WTC11 (cell line): ENCODE results near the gene NOP14. TPM values are rescaled to one million over a fixed set of nuclear protein-coding genes. Genes with fewer than 3 reads are reported as not detected.

Experiments
- ATAC-seq: fragments of 200-7000 bp; cut with Tn5 transposase; 2 replicates; pipeline ENCODE4 v1.10.0; 2021; ENCODE audit warnings: mild to moderate bottlenecking, moderate library complexity
- CTCF ChIA-PET: fragments of 300-600 bp; sonication (Branson Sonifier 250); formaldehyde crosslinking; loops from one replicate; lab custom pipeline; 2021; ENCODE audit warnings: antibody characterized with exemption; lab: Charles Lee
- POLR2A ChIA-PET: fragments of 350-600 bp; sonication (Branson Sonifier 250); formaldehyde crosslinking; loops from one replicate; lab custom pipeline; 2021; ENCODE audit warnings: antibody characterized with exemption; lab: Charles Lee
- DNase-seq: peaks from one replicate; pipeline ENCODE4 v3.0.0; 2021; ENCODE audit warnings: low spot score
- H3K27ac Mint-ChIP-seq: 2 replicates; pipeline ENCODE4 v1.8.0; 2021; ENCODE audit warnings: mixed read lengths
- H3K27me3 Mint-ChIP-seq: 2 replicates; pipeline ENCODE4 v1.8.0; 2021; ENCODE audit warnings: low read depth, mild to moderate bottlenecking, moderate library complexity, mixed read lengths
- H3K36me3 Mint-ChIP-seq: 2 replicates; pipeline ENCODE4 v1.8.0; 2021; ENCODE audit warnings: mixed read lengths
- H3K4me1 Mint-ChIP-seq: 2 replicates; pipeline ENCODE4 v1.8.0; 2022; ENCODE audit warnings: mixed read lengths
- H3K4me3 Mint-ChIP-seq: 2 replicates; pipeline ENCODE4 v1.8.0; 2021; ENCODE audit warnings: mild to moderate bottlenecking, moderate library complexity, mixed read lengths
- H3K9me3 Mint-ChIP-seq: 2 replicates; pipeline ENCODE4 v1.8.0; 2021; ENCODE audit warnings: mixed read lengths
- CREB1 ChIP-seq: sonication (generic); formaldehyde crosslinking; IDR thresholded peaks from 2 replicates; pipeline ENCODE4 v1.8.0; 2023; ENCODE audit warnings: mild to moderate bottlenecking, missing genetic modification reagents
- RORB ChIP-seq: fragments of 250-450 bp; sonication (Bioruptor Pico); IDR thresholded peaks from 2 replicates; pipeline ENCODE4 v1.9.0; 2021; ENCODE audit warnings: mild to moderate bottlenecking
- SMAD3 ChIP-seq: sonication (generic); formaldehyde crosslinking; IDR thresholded peaks from 2 replicates; pipeline ENCODE4 v1.8.0; 2022; ENCODE audit warnings: missing genetic modification reagents, mild to moderate bottlenecking, borderline replicate concordance
- SP1 ChIP-seq: sonication (generic); formaldehyde crosslinking; conservative IDR thresholded peaks from 2 replicates; pipeline ENCODE4 v1.8.1; 2022; ENCODE audit warnings: missing genetic modification reagents
- ZNF121 ChIP-seq: sonication (generic); formaldehyde crosslinking; IDR thresholded peaks from 2 replicates; pipeline ENCODE4 v1.8.0; 2023; ENCODE audit warnings: missing genetic modification reagents
- ZNF416 ChIP-seq: fragments of 250-450 bp; sonication (Bioruptor Pico); IDR thresholded peaks from 2 replicates; pipeline ENCODE4 v1.9.0; 2021; ENCODE audit warnings: mild to moderate bottlenecking, inconsistent platforms
- ZNF423 ChIP-seq: fragments of 250-450 bp; sonication (Bioruptor Pico); IDR thresholded peaks from 2 replicates; pipeline ENCODE4 v2.1.2; 2022; ENCODE audit warnings: mild to moderate bottlenecking, moderate library complexity
- total RNA-seq: library from RNA; stranded (reverse); gene quantifications from 3 replicates; pipeline ENCODE4 v1.2.3, GENCODE V29; 2021
- TF ChIP-seq, protein P1 (sequence below): sonication (generic); formaldehyde crosslinking; IDR thresholded peaks from 2 replicates; pipeline ENCODE4 v1.8.0; 2023; ENCODE audit warnings: mild to moderate bottlenecking, missing genetic modification reagents
- TF ChIP-seq, protein P2 (sequence below): fragments of 250-450 bp; sonication (Bioruptor Pico); IDR thresholded peaks from 2 replicates; pipeline ENCODE4 v1.9.0; 2021; ENCODE audit warnings: mild to moderate bottlenecking
- TF ChIP-seq, protein P3 (sequence below): sonication (generic); formaldehyde crosslinking; IDR thresholded peaks from 2 replicates; pipeline ENCODE4 v1.8.0; 2022; ENCODE audit warnings: mild to moderate bottlenecking, missing genetic modification reagents
- TF ChIP-seq, protein P4 (sequence below): fragments of 250-450 bp; sonication (Bioruptor Pico); IDR thresholded peaks from 2 replicates; pipeline ENCODE4 v1.8.0; 2021; ENCODE audit warnings: mild to moderate bottlenecking
- TF ChIP-seq, protein P5 (sequence below): sonication (generic); formaldehyde crosslinking; IDR thresholded peaks from 2 replicates; pipeline ENCODE4 v1.8.1; 2023; ENCODE audit warnings: mild to moderate bottlenecking, missing genetic modification reagents, moderate library complexity
- TF ChIP-seq, protein P6 (sequence below): sonication (generic); formaldehyde crosslinking; IDR thresholded peaks from 2 replicates; pipeline ENCODE4 v1.8.1; 2022; ENCODE audit warnings: mild to moderate bottlenecking, moderate library complexity, missing genetic modification reagents
- TF ChIP-seq, protein P7 (sequence below): fragments of 200-600 bp; IDR thresholded peaks from 2 replicates; pipeline ENCODE4 v1.8.0; 2022; ENCODE audit warnings: antibody characterized with exemption

The NOP14 gene
- total RNA-seq, 1 experiment from 2014 or later: 39.1 TPM

DNA sequence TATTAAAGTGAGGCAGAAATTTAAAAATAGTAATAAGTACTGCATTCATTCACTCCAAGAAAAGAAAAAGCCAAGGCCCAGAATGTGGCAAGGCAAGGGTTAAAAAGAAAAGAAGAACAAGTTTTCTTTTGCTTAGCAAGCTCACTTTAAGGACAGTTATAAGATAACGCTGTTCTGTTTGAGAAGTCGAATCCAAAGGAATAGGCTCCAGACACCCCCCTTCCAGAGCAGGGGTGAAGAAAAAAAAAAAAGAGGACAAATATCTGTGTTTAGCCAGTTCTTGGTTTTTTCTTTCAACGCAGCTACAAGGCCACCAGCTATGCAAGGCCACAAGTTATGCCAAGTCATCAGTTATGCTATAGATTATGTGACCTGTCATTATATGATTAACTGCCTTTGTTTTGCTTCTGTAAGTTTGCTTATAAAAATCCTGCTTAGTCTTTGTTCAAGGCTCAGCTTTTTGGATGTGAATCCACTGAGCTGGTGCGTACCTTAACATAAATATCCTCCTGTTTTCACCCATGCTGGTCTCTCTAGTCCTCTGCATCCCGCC lies 1.6 kb upstream of the NOP14 start (continued):
- TF ChIP-seq, protein P1, sequence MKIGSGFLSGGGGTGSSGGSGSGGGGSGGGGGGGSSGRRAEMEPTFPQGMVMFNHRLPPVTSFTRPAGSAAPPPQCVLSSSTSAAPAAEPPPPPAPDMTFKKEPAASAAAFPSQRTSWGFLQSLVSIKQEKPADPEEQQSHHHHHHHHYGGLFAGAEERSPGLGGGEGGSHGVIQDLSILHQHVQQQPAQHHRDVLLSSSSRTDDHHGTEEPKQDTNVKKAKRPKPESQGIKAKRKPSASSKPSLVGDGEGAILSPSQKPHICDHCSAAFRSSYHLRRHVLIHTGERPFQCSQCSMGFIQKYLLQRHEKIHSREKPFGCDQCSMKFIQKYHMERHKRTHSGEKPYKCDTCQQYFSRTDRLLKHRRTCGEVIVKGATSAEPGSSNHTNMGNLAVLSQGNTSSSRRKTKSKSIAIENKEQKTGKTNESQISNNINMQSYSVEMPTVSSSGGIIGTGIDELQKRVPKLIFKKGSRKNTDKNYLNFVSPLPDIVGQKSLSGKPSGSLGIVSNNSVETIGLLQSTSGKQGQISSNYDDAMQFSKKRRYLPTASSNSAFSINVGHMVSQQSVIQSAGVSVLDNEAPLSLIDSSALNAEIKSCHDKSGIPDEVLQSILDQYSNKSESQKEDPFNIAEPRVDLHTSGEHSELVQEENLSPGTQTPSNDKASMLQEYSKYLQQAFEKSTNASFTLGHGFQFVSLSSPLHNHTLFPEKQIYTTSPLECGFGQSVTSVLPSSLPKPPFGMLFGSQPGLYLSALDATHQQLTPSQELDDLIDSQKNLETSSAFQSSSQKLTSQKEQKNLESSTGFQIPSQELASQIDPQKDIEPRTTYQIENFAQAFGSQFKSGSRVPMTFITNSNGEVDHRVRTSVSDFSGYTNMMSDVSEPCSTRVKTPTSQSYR (CRISPR knock-in tag): no peak
- TF ChIP-seq SMAD3: no peak

DNA sequence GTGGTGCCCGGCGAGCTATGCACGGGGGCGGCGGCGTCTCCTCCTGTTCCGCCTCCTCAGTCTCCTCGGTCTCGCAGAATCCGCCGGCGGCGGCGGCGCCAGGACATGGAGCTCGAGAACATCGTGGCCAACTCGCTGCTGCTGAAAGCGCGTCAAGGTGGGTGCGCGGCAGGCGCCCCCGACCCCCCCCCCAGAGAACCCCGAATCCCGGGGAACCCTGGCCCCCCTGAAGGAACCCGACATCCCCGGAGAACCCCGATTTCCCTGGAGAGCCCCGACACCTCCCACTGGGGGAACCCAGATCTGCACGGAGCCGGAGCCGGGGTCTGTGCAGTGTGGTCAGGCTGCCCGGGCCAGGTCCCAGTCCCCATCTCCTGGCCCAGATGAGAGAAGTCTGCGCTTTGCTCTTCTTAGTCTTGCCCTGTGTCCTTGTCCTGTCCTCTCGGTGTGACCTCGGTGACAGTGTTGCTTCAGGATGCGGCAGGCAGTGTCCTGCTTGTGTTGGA lies 813 bp upstream of the NOP14 start:
- H3K36me3 Mint-ChIP-seq: peaks cover 4% of the 10 kb centered on the region; the same call in 1 of the 2 replicates
- H3K9me3 Mint-ChIP-seq: no peaks in the 10 kb centered on the region
- H3K27ac Mint-ChIP-seq: no peak overlapping the region
- TF ChIP-seq, protein P2, sequence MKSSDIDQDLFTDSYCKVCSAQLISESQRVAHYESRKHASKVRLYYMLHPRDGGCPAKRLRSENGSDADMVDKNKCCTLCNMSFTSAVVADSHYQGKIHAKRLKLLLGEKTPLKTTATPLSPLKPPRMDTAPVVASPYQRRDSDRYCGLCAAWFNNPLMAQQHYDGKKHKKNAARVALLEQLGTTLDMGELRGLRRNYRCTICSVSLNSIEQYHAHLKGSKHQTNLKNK (CRISPR knock-in tag): no peak
- peak; percentile 84 for TF ChIP-seq ZNF121 (CRISPR knock-in tag)
- ChIA-PET CTCF (interaction anchor here (0.6 to 3.8 kb wide), 14 partner anchors 9 to 522 kb away, joined by 3 to 24 read pairs (median 4); partner anchors contain the start of gene FAM193A), POLR2A (interaction anchor here (0.7 to 2.6 kb wide), 2 partner anchors 16 to 84 kb away, joined by 4 to 10 read pairs; no protein-coding TSS in a partner anchor)
- H3K4me1 Mint-ChIP-seq: peaks cover 19% of the 10 kb centered on the region
- H3K4me3 Mint-ChIP-seq: peak overlapping the region; percentile 82
- DNase-seq: no peak
- peak; percentile 5; the same call in 1 of the 2 replicates for ATAC-seq
- H3K27me3 Mint-ChIP-seq: peaks cover 17% of the 10 kb centered on the region

DNA sequence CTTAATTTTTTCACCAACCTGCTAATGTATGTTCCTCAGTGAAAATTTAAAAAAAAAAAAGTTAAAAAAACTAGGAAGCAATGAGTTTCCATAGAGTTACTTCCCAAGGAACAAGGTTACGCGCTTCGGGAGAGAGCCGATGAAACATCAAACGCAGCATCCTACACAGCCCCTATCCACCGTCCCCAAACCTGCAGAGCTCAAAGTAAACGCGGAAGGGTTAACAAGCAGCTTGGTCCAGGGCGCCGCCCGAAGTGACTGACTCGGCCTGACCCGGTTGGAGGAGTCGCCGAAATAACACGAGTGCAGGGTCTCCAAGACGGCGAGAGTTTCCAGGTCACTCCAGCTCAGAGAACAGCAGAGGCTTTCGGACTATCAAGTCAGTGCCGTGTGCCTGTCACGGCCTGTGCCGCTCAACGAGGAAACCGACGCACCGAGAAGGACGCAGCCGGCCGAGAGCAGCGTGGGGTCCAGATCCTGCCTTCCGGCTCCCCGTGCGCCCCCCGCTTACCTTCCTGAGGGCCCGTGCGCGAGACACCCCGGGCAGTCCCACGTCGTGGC lies 512 bp downstream of the NOP14 start:
- ChIA-PET POLR2A (interaction anchor here (2.6 kb wide), 1 partner anchor 15 kb away, joined by 10 read pairs; no protein-coding TSS in a partner anchor), CTCF (interaction anchor here (1.0 to 3.8 kb wide), 13 partner anchors 8 to 521 kb away, joined by 3 to 24 read pairs (median 5); partner anchors contain the start of genes FAM193A and TNIP2)
- Mint-ChIP-seq H3K27me3 (peaks cover 17% of the 10 kb centered on the region), H3K4me1 (peaks cover 23% of the 10 kb centered on the region), H3K4me3 (peak overlapping the region; percentile 82), H3K9me3 (peaks cover 3% of the 10 kb centered on the region), H3K27ac (peak overlapping the region; percentile 60), H3K36me3 (peaks cover 17% of the 10 kb centered on the region)
- DNase-seq: peak; percentile 67
- TF ChIP-seq ZNF423 (CRISPR knock-in tag) (peak; percentile 56; the same call in 1 of the 2 replicates), ZNF416 (CRISPR knock-in tag) (peak; percentile 48; the same call in 1 of the 2 replicates)
- TF ChIP-seq, protein P3, sequence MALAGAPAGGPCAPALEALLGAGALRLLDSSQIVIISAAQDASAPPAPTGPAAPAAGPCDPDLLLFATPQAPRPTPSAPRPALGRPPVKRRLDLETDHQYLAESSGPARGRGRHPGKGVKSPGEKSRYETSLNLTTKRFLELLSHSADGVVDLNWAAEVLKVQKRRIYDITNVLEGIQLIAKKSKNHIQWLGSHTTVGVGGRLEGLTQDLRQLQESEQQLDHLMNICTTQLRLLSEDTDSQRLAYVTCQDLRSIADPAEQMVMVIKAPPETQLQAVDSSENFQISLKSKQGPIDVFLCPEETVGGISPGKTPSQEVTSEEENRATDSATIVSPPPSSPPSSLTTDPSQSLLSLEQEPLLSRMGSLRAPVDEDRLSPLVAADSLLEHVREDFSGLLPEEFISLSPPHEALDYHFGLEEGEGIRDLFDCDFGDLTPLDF (CRISPR knock-in tag): 0 out of 2 replicates have a peak, but pooled peaks have one; percentile 53
- TF ChIP-seq, protein P4, sequence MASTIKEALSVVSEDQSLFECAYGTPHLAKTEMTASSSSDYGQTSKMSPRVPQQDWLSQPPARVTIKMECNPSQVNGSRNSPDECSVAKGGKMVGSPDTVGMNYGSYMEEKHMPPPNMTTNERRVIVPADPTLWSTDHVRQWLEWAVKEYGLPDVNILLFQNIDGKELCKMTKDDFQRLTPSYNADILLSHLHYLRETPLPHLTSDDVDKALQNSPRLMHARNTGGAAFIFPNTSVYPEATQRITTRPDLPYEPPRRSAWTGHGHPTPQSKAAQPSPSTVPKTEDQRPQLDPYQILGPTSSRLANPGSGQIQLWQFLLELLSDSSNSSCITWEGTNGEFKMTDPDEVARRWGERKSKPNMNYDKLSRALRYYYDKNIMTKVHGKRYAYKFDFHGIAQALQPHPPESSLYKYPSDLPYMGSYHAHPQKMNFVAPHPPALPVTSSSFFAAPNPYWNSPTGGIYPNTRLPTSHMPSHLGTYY (CRISPR knock-in tag): no peak
- peak; percentile 40 for ATAC-seq

DNA sequence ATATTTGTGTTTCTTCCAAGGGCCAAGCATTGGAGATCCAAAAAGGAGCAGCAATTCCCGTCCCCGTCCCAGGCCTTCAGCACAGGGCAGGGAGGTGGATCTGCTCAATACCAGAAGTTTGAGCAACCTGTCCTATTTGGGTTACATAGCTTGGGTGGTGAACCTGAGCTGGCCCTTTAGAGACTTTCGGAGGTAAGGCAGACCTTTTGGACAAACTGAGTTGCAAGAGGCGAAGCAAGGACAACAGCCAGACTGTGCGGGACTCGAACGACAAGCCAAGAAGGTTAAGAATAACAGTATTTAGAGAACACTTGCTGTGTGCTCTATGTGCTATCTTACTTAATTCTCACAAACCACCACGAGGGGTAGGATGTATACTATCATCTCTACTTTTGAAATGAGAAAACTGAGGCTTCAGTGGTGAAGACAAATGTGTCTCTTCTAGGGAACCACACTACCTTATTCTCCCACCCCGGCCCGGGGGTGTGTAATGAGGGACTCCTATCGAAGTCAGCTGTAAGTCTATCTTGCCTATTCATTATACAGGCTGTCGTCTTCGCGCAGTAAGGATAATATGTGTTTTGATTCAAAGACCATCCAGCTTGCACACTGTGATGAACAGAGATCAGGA lies 1.3 kb downstream of the NOP14 start:
- ChIA-PET POLR2A (interaction anchor here (2.6 kb wide), 1 partner anchor 14 kb away, joined by 10 read pairs; no protein-coding TSS in a partner anchor), CTCF (interaction anchor here (1.0 to 3.8 kb wide), 5 partner anchors 13 to 356 kb away, joined by 3 to 24 read pairs (median 5); partner anchors contain the start of gene TNIP2)
- Mint-ChIP-seq H3K27ac (no peak overlapping the region), H3K4me1 (peaks cover 23% of the 10 kb centered on the region), H3K4me3 (peak overlapping the region; percentile 82), H3K9me3 (peaks cover 7% of the 10 kb centered on the region), H3K36me3 (peaks cover 25% of the 10 kb centered on the region), H3K27me3 (peaks cover 17% of the 10 kb centered on the region)
- DNase-seq (no peak), ATAC-seq (no peak)
- TF ChIP-seq SP1 (CRISPR knock-in tag): no peak
- TF ChIP-seq, protein P5, sequence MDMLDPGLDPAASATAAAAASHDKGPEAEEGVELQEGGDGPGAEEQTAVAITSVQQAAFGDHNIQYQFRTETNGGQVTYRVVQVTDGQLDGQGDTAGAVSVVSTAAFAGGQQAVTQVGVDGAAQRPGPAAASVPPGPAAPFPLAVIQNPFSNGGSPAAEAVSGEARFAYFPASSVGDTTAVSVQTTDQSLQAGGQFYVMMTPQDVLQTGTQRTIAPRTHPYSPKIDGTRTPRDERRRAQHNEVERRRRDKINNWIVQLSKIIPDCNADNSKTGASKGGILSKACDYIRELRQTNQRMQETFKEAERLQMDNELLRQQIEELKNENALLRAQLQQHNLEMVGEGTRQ (CRISPR knock-in tag): no peak
- no peak for TF ChIP-seq CREB1 (CRISPR knock-in tag)
- no peak for TF ChIP-seq RORB (CRISPR knock-in tag)
- TF ChIP-seq, protein P6, sequence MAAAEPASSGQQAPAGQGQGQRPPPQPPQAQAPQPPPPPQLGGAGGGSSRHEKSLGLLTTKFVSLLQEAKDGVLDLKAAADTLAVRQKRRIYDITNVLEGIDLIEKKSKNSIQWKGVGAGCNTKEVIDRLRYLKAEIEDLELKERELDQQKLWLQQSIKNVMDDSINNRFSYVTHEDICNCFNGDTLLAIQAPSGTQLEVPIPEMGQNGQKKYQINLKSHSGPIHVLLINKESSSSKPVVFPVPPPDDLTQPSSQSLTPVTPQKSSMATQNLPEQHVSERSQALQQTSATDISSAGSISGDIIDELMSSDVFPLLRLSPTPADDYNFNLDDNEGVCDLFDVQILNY: no peak
- TF ChIP-seq, protein P1 (CRISPR knock-in tag): no peak
- TF ChIP-seq, protein P7, sequence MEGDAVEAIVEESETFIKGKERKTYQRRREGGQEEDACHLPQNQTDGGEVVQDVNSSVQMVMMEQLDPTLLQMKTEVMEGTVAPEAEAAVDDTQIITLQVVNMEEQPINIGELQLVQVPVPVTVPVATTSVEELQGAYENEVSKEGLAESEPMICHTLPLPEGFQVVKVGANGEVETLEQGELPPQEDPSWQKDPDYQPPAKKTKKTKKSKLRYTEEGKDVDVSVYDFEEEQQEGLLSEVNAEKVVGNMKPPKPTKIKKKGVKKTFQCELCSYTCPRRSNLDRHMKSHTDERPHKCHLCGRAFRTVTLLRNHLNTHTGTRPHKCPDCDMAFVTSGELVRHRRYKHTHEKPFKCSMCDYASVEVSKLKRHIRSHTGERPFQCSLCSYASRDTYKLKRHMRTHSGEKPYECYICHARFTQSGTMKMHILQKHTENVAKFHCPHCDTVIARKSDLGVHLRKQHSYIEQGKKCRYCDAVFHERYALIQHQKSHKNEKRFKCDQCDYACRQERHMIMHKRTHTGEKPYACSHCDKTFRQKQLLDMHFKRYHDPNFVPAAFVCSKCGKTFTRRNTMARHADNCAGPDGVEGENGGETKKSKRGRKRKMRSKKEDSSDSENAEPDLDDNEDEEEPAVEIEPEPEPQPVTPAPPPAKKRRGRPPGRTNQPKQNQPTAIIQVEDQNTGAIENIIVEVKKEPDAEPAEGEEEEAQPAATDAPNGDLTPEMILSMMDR: no peak
